NCI-H146 treated with DMSO at 0.1 percent for 48 hours (cell line): ENCODE data around the gene TMED3.

Experiments used
- DNase-seq: peaks from one replicate; lab custom pipeline; 2025; ENCODE audit not compliant: unreplicated experiment; lab: John Stamatoyannopoulos, UW

Gene TMED3

GRCh38 chr15:79310985-79311900 is at the start of gene TMED3:
Gene TMED3 (plus strand): TSS chr15:79311112. CDS start chr15:79311250, 138 bp downstream.
- DNase-seq: peak; percentile 56

- DNase-seq: no peak
These were observed 49.1 kb upstream of the TMED3 start for GRCh38 chr15:79261836-79262235.

GRCh38 chr15:79265167-79265566 is 45.7 kb upstream of the TMED3 start:
- no peak for DNase-seq

GRCh38 chr15:79265987-79266579 is 44.8 kb upstream of the TMED3 start:
- no peak for DNase-seq

GRCh38 chr15:79282371-79283251 is 28.3 kb upstream of the TMED3 start, which contains the start of gene ANKRD34C:
Gene ANKRD34C (plus strand): TSS chr15:79282722. CDS start chr15:79293285, 10,563 bp downstream.
- peak; percentile 34 for DNase-seq

- DNase-seq: peak; percentile 36
These were observed 27.5 kb upstream of the TMED3 start for GRCh38 chr15:79283252-79284048.

- DNase-seq: no peak
These were observed 20.2 kb upstream of the TMED3 start for GRCh38 chr15:79290642-79291275.

GRCh38 chr15:79292011-79292410 is 18.9 kb upstream of the TMED3 start:
- DNase-seq: no peak

GRCh38 chr15:79294075-79294474 is 16.8 kb upstream of the TMED3 start:
- DNase-seq: no peak

GRCh38 chr15:79296583-79296982 is 14.3 kb upstream of the TMED3 start:
- DNase-seq: no peak

GRCh38 chr15:79299126-79299840 is 11.6 kb upstream of the TMED3 start:
- peak; percentile 42 for DNase-seq

- no peak for DNase-seq
These were observed 11.1 kb upstream of the TMED3 start for GRCh38 chr15:79299841-79300235.

GRCh38 chr15:79307251-79307650 is 3.7 kb upstream of the TMED3 start:
- DNase-seq: no peak

GRCh38 chr15:79308874-79309273 is 2.0 kb upstream of the TMED3 start:
- DNase-seq: no peak

- DNase-seq: peak; percentile 39
These were observed 314 bp upstream of the TMED3 start for GRCh38 chr15:79310612-79310984.

GRCh38 chr15:79311901-79312553 is 1.1 kb downstream of the TMED3 start:
- no peak for DNase-seq

GRCh38 chr15:79314186-79314585 is 3.3 kb downstream of the TMED3 start:
- DNase-seq: no peak

GRCh38 chr15:79314811-79315210 is 3.9 kb downstream of the TMED3 start:
- no peak for DNase-seq
